Measurements from ENCODE around the gene FNTB.

DNA sequence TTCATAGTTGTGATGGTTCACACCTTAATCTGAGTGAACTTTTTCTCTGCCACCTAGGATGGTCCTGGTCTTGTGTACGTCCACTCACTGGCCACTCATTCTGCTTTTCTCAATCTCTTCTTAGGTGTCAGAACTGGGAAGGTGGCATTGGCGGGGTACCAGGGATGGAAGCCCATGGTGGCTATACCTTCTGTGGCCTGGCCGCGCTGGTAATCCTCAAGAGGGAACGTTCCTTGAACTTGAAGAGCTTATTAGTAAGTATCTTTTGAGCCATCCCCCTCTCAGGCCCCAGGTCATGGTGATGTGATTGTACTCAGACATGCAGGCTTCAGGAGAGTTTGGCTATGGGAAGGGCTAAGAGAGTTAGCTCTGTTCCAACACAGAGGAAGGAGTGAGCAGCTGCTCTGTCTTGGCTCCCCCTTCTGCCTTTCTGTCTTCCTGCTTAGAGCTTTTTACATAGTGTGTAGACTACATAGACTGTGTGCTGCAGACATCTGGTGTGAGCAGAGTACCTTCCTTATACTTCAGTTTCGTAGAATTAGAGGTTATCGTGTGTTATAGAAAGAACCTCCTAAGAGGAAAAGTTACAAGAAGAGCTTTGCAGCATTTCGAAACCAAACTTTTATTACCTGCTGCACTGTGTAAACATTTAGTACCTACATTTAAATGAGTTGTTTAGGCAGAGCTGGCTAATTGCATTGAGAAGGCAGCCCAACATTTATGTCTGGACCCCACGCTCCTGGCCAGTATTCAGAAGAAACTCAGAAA, 54.2 kb downstream of the FNTB start:
- TF ChIP-seq, protein P1, sequence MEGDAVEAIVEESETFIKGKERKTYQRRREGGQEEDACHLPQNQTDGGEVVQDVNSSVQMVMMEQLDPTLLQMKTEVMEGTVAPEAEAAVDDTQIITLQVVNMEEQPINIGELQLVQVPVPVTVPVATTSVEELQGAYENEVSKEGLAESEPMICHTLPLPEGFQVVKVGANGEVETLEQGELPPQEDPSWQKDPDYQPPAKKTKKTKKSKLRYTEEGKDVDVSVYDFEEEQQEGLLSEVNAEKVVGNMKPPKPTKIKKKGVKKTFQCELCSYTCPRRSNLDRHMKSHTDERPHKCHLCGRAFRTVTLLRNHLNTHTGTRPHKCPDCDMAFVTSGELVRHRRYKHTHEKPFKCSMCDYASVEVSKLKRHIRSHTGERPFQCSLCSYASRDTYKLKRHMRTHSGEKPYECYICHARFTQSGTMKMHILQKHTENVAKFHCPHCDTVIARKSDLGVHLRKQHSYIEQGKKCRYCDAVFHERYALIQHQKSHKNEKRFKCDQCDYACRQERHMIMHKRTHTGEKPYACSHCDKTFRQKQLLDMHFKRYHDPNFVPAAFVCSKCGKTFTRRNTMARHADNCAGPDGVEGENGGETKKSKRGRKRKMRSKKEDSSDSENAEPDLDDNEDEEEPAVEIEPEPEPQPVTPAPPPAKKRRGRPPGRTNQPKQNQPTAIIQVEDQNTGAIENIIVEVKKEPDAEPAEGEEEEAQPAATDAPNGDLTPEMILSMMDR (IDR thresholded peaks at IDR 0.05; ENCODE audit: low read depth, low read length): no peak
- no peak for TF ChIP-seq EZH2phosphoT487 (IDR thresholded peaks at IDR 0.05; ENCODE audit: low read depth)
